HUES64 (cell line): ENCODE results near the gene EXOC3L2.
"Not testable (repeated sequence)": the region's sequence is repeated elsewhere in the genome, so short reads cannot be mapped to it uniquely, and the experiment has no call there.

ENCODE experiments used
- H3K27ac ChIP-seq: 2 replicates; pipeline ENCODE4 v1.7.0; 2013; ENCODE audit warnings: low read depth, low read length, inconsistent platforms
- H3K27me3 ChIP-seq: 2 replicates; pipeline ENCODE4 v1.6.1; 2013; ENCODE audit warnings: mild to moderate bottlenecking, low read length; ENCODE audit not compliant: insufficient read depth
- H3K36me3 ChIP-seq: 2 replicates; pipeline ENCODE4 v1.6.1; 2013; ENCODE audit warnings: mild to moderate bottlenecking, low read length; ENCODE audit not compliant: insufficient read depth
- H3K4me1 ChIP-seq: 2 replicates; pipeline ENCODE4 v1.6.1; 2013; ENCODE audit warnings: mild to moderate bottlenecking, low read length, moderate library complexity; ENCODE audit not compliant: insufficient read depth
- H3K4me3 ChIP-seq: 2 replicates; pipeline ENCODE4 v1.5.1; 2013; ENCODE audit warnings: mild to moderate bottlenecking, low read length, moderate library complexity
- H3K9ac ChIP-seq: 2 replicates; pipeline ENCODE4 v1.6.1; 2013; ENCODE audit warnings: mild to moderate bottlenecking, low read depth, low read length
- H3K9me3 ChIP-seq: 2 replicates; pipeline ENCODE4 v1.6.1; 2013; ENCODE audit warnings: low read depth, low read length; ENCODE audit not compliant: insufficient read depth
- WGBS: fragments of 150-250, 120-280 bp; methylation state at CpG from one replicate; pipeline ENCODE4 v1.1.7; 2013; ENCODE audit warnings: missing lambda C conversion rate; 5-methylcytosine and 5-hydroxymethylcytosine counted together

The EXOC3L2 gene

GRCh38 chr19:45275370-45275971 is 30.3 kb upstream of the EXOC3L2 start:
- Histone ChIP-seq H3K27ac (no peak overlapping the region), H3K27me3 (no peaks in the 10 kb centered on the region), H3K9ac (no peak overlapping the region), H3K4me3 (no peak overlapping the region), H3K4me1 (no peaks in the 10 kb centered on the region), H3K36me3 (peaks cover 63% of the 10 kb centered on the region), H3K9me3 (no peaks in the 10 kb centered on the region)
- 88% methylated on average over 12 of the region's 12 CpGs for WGBS

- 95% methylated on average over 14 of the region's 14 CpGs for WGBS
- Histone ChIP-seq H3K4me3 (no peak overlapping the region), H3K27ac (no peak overlapping the region)
These were observed 28.3 kb upstream of the EXOC3L2 start for GRCh38 chr19:45273521-45273855.

GRCh38 chr19:45271735-45272108 is 26.5 kb upstream of the EXOC3L2 start:
- Histone ChIP-seq H3K9me3 (no peaks in the 10 kb centered on the region), H3K36me3 (peaks cover 49% of the 10 kb centered on the region), H3K4me1 (no peaks in the 10 kb centered on the region), H3K4me3 (no peak overlapping the region), H3K9ac (no peak overlapping the region), H3K27me3 (no peaks in the 10 kb centered on the region), H3K27ac (no peak overlapping the region)
- 80% methylated on average over 7 of the region's 7 CpGs for WGBS

More at GRCh38 chr19:45273521-45273855, 28.3 kb upstream of the EXOC3L2 start:
- Histone ChIP-seq H3K36me3 (peaks cover 56% of the 10 kb centered on the region), H3K27me3 (no peaks in the 10 kb centered on the region), H3K9ac (no peak overlapping the region), H3K4me1 (no peaks in the 10 kb centered on the region), H3K9me3 (no peaks in the 10 kb centered on the region)

GRCh38 chr19:45271098-45271734 is 26.0 kb upstream of the EXOC3L2 start:
- 94% methylated on average over 20 of the region's 21 CpGs for WGBS
- H3K27ac ChIP-seq = no peak overlapping the region
- H3K4me1 ChIP-seq = no peaks in the 10 kb centered on the region
- H3K4me3 ChIP-seq = no peak overlapping the region
- no peaks in the 10 kb centered on the region for H3K9me3 ChIP-seq
- H3K9ac ChIP-seq = no peak overlapping the region
- no peaks in the 10 kb centered on the region for H3K27me3 ChIP-seq
- peaks cover 51% of the 10 kb centered on the region for H3K36me3 ChIP-seq

- not testable (repeated sequence) for H3K4me3 ChIP-seq, H3K9me3 ChIP-seq, H3K4me1 ChIP-seq, H3K27ac ChIP-seq, H3K27me3 ChIP-seq, H3K9ac ChIP-seq
- H3K36me3 ChIP-seq = peaks cover 52% of the 10 kb centered on the region
- WGBS = 90% methylated on average over 13 of the region's 13 CpGs
These were observed 24.7 kb upstream of the EXOC3L2 start for GRCh38 chr19:45269939-45270338.

- H3K27ac ChIP-seq = no peak overlapping the region
- H3K9me3 ChIP-seq = no peaks in the 10 kb centered on the region
- peaks cover 41% of the 10 kb centered on the region for H3K36me3 ChIP-seq
- no peak overlapping the region for H3K4me3 ChIP-seq
- no peaks in the 10 kb centered on the region for H3K27me3 ChIP-seq
- WGBS = 95% methylated on average over 12 of the region's 12 CpGs
- H3K4me1 ChIP-seq = no peaks in the 10 kb centered on the region
- H3K9ac ChIP-seq = no peak overlapping the region
These were observed 22.1 kb upstream of the EXOC3L2 start for GRCh38 chr19:45267296-45267695.

- Histone ChIP-seq H3K9ac (no peak overlapping the region), H3K27me3 (no peaks in the 10 kb centered on the region), H3K4me3 (no peak overlapping the region), H3K36me3 (peaks cover 32% of the 10 kb centered on the region; the same call in 1 of the 2 replicates), H3K4me1 (no peaks in the 10 kb centered on the region), H3K27ac (no peak overlapping the region), H3K9me3 (no peaks in the 10 kb centered on the region)
- 93% methylated on average over 5 of the region's 5 CpGs for WGBS
These were observed 20.2 kb upstream of the EXOC3L2 start for GRCh38 chr19:45265375-45265774.

- no peaks in the 10 kb centered on the region for H3K27me3 ChIP-seq
- H3K9ac ChIP-seq = no peak overlapping the region
- peaks cover 29% of the 10 kb centered on the region; the same call in 1 of the 2 replicates for H3K36me3 ChIP-seq
- H3K4me3 ChIP-seq = no peak overlapping the region
- no peak overlapping the region for H3K27ac ChIP-seq
- no peaks in the 10 kb centered on the region for H3K4me1 ChIP-seq
- 94% methylated on average over 19 of the region's 19 CpGs for WGBS
- no peaks in the 10 kb centered on the region for H3K9me3 ChIP-seq
These were observed 19.6 kb upstream of the EXOC3L2 start for GRCh38 chr19:45264781-45265317.

GRCh38 chr19:45263013-45263412 is 17.8 kb upstream of the EXOC3L2 start:
- Histone ChIP-seq H3K27ac (no peak overlapping the region), H3K4me1 (no peaks in the 10 kb centered on the region), H3K36me3 (peaks cover 21% of the 10 kb centered on the region; the same call in 1 of the 2 replicates), H3K27me3 (no peaks in the 10 kb centered on the region), H3K9me3 (no peaks in the 10 kb centered on the region), H3K4me3 (no peak overlapping the region), H3K9ac (no peak overlapping the region)
- 93% methylated on average over 11 of the region's 11 CpGs for WGBS

- WGBS = 92% methylated on average over 6 of the region's 6 CpGs
- peaks cover 21% of the 10 kb centered on the region; the same call in 1 of the 2 replicates for H3K36me3 ChIP-seq
- no peaks in the 10 kb centered on the region for H3K9me3 ChIP-seq
- no peaks in the 10 kb centered on the region for H3K4me1 ChIP-seq
- H3K27ac ChIP-seq = no peak overlapping the region
- no peak overlapping the region for H3K9ac ChIP-seq
- no peaks in the 10 kb centered on the region for H3K27me3 ChIP-seq
- H3K4me3 ChIP-seq = no peak overlapping the region
These were observed 17.4 kb upstream of the EXOC3L2 start for GRCh38 chr19:45262570-45262969.

GRCh38 chr19:45258862-45259261 is 13.7 kb upstream of the EXOC3L2 start:
- Histone ChIP-seq H3K27ac (no peak overlapping the region), H3K27me3 (no peaks in the 10 kb centered on the region), H3K9me3 (no peaks in the 10 kb centered on the region), H3K9ac (no peak overlapping the region), H3K4me3 (no peak overlapping the region), H3K4me1 (no peaks in the 10 kb centered on the region), H3K36me3 (peaks cover 9% of the 10 kb centered on the region; the same call in 1 of the 2 replicates)
- 95% methylated on average over 19 of the region's 19 CpGs for WGBS
